ENCODE results near the gene UPK3A.

The UPK3A gene

DNA sequence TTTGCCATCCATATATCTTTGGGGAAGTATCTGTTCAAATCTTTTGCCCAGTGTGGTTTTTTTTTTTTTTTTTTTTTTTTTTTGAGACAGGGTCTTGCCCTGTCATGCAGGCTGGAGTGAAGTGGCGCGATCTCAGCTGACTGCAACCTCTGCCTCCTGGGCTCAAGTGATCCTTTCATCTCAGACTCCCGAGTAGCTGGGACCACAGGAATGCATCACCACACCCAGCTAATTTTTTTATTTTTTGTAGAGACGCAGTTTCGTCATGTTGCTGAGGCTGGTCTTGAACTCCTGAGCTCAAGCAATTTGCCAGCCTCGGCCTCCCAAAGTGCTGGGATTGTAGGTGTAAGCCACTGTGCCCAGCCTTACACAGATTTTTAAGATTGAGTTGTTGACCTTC is 20.2 kb downstream of the UPK3A start:
- no peak for TF ChIP-seq FOXP2 (optimal IDR thresholded peaks at IDR 0.05; ENCODE audit: borderline replicate concordance, extremely low read depth, extremely low read length, insufficient read depth)
- no peak for TF ChIP-seq POLR2AphosphoS5 (IDR thresholded peaks at IDR 0.05; ENCODE audit: low read depth, low read length)
- TF ChIP-seq, protein P1, sequence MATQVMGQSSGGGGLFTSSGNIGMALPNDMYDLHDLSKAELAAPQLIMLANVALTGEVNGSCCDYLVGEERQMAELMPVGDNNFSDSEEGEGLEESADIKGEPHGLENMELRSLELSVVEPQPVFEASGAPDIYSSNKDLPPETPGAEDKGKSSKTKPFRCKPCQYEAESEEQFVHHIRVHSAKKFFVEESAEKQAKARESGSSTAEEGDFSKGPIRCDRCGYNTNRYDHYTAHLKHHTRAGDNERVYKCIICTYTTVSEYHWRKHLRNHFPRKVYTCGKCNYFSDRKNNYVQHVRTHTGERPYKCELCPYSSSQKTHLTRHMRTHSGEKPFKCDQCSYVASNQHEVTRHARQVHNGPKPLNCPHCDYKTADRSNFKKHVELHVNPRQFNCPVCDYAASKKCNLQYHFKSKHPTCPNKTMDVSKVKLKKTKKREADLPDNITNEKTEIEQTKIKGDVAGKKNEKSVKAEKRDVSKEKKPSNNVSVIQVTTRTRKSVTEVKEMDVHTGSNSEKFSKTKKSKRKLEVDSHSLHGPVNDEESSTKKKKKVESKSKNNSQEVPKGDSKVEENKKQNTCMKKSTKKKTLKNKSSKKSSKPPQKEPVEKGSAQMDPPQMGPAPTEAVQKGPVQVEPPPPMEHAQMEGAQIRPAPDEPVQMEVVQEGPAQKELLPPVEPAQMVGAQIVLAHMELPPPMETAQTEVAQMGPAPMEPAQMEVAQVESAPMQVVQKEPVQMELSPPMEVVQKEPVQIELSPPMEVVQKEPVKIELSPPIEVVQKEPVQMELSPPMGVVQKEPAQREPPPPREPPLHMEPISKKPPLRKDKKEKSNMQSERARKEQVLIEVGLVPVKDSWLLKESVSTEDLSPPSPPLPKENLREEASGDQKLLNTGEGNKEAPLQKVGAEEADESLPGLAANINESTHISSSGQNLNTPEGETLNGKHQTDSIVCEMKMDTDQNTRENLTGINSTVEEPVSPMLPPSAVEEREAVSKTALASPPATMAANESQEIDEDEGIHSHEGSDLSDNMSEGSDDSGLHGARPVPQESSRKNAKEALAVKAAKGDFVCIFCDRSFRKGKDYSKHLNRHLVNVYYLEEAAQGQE (IDR thresholded peaks at IDR 0.05; ENCODE audit: insufficient read depth in 1 of 2, low read depth in 2 of 2, low read length in 2 of 2): no peak
- TF ChIP-seq TAF1 (IDR thresholded peaks at IDR 0.05; ENCODE audit: borderline replicate concordance, insufficient read depth, low read length): no peak
- no peak for TF ChIP-seq SIN3A (IDR thresholded peaks at IDR 0.05; ENCODE audit: borderline replicate concordance, insufficient read depth, low read length)

DNA sequence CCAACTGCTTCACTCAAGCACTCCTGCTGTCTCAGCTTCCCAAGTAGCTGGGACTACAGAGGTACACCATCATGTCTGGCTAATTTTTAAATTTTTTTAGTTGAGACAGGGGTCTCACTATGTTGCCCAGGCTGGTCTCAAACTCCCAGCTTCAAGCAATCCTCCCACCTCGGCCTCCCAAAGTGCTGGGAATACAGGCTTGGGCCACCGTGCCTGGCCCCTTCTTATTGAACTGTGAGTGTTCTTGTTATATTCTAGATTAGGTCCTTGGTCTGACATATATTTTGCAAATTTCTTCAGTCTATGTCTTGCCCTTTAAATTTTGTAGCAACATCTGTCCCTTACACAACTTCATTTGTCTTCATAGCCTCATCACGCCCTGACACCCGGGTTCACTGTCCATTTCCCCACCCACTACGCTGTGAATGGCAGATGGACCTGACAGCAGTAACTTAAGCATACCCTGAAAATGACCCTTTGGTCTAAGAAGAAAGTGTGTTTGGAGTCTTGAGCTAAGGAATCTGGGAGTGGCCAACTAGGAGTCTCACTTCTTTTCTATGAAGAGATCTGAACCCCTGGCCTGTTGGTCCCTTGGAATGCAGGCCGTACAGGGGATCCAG is 20.8 kb downstream of the UPK3A start:
- TF ChIP-seq FOXP2 (optimal IDR thresholded peaks at IDR 0.05; ENCODE audit: borderline replicate concordance, extremely low read depth, extremely low read length, insufficient read depth) (no peak), SIN3A (IDR thresholded peaks at IDR 0.05; ENCODE audit: borderline replicate concordance, insufficient read depth, low read length) (no peak), POLR2AphosphoS5 (IDR thresholded peaks at IDR 0.05; ENCODE audit: low read depth, low read length) (no peak), TAF1 (IDR thresholded peaks at IDR 0.05; ENCODE audit: borderline replicate concordance, insufficient read depth, low read length) (no peak)
- TF ChIP-seq, protein P1 (IDR thresholded peaks at IDR 0.05; ENCODE audit: insufficient read depth in 1 of 2, low read depth in 2 of 2, low read length in 2 of 2): no peak

DNA sequence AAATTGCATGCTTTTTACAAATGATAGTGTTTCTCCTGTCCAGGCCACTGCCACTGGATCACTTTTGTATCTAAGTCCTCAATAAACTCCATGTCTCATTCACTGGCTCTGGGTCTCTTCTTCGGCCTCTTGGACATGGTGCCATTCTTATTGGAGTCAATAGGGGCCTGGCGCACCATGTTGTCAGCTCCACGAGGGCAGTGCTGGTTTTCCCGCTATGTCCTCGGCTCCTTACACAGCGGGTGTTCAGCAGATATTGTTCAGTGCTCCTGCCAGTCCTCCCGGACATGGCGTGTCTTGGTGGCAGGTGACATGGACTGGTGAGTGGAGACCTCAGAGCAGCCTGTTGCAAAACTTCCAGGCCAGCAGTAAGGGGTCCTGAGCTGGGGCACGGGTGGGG is 21.4 kb downstream of the UPK3A start:
- TF ChIP-seq TAF1 (IDR thresholded peaks at IDR 0.05; ENCODE audit: borderline replicate concordance, insufficient read depth, low read length) (no peak), FOXP2 (optimal IDR thresholded peaks at IDR 0.05; ENCODE audit: borderline replicate concordance, extremely low read depth, extremely low read length, insufficient read depth) (no peak), POLR2AphosphoS5 (IDR thresholded peaks at IDR 0.05; ENCODE audit: low read depth, low read length) (no peak), SIN3A (IDR thresholded peaks at IDR 0.05; ENCODE audit: borderline replicate concordance, insufficient read depth, low read length) (no peak)
- TF ChIP-seq, protein P1 (IDR thresholded peaks at IDR 0.05; ENCODE audit: insufficient read depth in 1 of 2, low read depth in 2 of 2, low read length in 2 of 2): no peak

DNA sequence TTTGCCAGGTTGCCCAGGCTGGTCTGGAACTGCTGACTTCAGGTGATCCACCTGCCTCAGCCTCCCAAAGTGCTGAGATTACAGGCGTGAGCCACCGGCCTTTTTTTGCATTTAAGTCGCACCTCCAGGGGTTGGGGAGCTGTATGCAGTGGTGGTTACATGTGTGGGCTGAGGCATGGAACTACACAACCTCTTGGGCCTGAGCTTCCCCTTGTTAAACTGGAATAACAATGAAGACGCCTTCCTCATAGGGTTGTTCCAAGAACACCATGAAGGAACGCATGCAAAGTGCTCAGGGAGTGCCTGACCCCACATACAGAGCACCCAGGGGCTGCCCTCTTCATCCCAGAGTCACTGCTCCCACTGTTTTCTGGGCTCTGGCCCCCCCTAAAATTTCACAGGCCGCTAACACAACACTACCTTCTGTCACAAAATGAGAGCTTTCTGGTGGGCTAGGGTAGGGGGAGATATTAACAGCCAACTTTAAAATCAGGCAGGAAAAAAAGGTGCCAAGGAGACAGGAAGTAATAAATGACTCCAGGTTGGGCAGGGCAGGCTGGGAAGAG is 23.7 kb downstream of the UPK3A start:
- TF ChIP-seq TAF1 (IDR thresholded peaks at IDR 0.05; ENCODE audit: borderline replicate concordance, insufficient read depth, low read length) (no peak), POLR2AphosphoS5 (IDR thresholded peaks at IDR 0.05; ENCODE audit: low read depth, low read length) (no peak)
- TF ChIP-seq, protein P1 (IDR thresholded peaks at IDR 0.05; ENCODE audit: insufficient read depth in 1 of 2, low read depth in 2 of 2, low read length in 2 of 2): no peak

Data from PFSK-1 (cell line).